ENCODE results near the gene MYOM3.

- no peak for TF ChIP-seq CTCF (IDR thresholded peaks at IDR 0.05)
- TF ChIP-seq ZFX (IDR thresholded peaks at IDR 0.05; ENCODE audit: borderline replicate concordance): no peak
These were observed 96.4 kb downstream of the MYOM3 start for GRCh38 chr1:24015221-24016210.
